Kidney tubule cell (primary cell): ENCODE data around the gene RAD51.
A peak's percentile ranks its signal among the peaks of the same experiment; 100 is the strongest.

ENCODE experiments used
- DNase-seq: peaks from one replicate; pipeline ENCODE4 v3.0.0-alpha.2; 2018; ENCODE audit warnings: low spot score

Gene RAD51

GRCh38 chr15:40722934-40723333 lies 28.0 kb downstream of the RAD51 start:
- DNase-seq = peak; percentile 21

DNA sequence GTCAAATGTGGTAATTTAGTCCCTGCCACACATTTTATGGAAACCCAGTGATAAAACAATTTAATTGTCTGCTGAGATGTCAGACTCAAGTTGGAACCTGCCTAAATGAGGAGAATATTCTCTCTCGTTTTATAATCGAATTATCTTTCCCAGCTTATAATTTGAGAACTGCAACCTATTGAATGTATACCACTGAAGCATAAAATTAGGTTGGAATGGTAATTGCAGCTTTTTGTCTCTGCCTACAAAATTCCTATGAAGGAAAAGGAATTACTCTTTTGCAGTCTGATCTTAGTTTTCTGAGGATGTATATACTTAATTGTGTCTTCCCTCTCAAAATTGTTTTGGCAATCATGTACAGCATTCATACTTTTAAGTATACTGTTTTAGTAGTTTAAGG lies 28.9 kb downstream of the RAD51 start:
- no peak for DNase-seq

- no peak for DNase-seq
Observed at GRCh38 chr15:40731034-40731433, 36.1 kb downstream of the RAD51 start.

DNA sequence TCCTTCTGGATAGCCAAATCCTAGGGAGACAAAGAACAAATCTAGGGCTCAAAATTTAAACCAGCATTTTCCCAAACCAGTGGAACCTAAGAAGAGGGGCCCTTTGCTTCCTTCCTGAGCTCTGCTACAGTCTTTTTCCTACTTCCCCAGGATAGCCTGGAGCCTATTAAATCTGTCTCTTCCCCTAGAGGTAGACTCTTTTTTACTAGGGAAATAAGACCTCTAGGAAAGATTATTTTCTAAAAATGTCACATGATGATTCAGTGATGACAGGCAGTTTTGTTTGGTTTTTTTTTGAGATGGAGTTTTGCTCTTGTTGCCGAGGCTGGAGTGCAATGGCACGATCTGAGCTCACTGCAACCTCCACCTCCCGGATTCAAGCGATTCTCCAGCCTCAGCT lies 41.6 kb downstream of the RAD51 start:
- DNase-seq = no peak

DNA sequence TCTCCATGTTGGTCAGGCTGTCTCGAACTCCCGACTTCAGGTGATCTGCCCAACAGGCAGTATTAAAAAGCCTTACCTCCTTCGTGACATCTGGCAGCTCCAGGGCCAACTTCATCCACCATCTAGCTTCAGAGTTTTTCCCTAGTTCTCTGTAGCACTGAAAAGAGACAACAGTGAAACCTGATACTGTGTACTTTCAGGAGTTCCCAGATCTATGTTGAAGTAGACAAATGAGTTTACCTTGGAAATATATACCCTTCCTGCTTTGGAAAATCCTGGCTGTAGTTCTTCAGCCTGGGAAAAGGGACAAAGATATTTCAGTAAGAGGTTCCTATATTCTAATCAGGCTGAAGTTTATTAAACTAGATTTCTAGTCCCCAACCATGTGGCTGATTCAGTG lies 42.1 kb downstream of the RAD51 start:
- DNase-seq = no peak

- no peak for DNase-seq
Observed at GRCh38 chr15:40739047-40739446, 44.1 kb downstream of the RAD51 start.

GRCh38 chr15:40739854-40740253 lies 44.9 kb downstream of the RAD51 start:
- DNase-seq = no peak

- DNase-seq = no peak
Observed at GRCh38 chr15:40743485-40743901, 48.5 kb downstream of the RAD51 start.

- peak; percentile 75 for DNase-seq
Observed at GRCh38 chr15:40743921-40744814, 49.2 kb downstream of the RAD51 start.

DNA sequence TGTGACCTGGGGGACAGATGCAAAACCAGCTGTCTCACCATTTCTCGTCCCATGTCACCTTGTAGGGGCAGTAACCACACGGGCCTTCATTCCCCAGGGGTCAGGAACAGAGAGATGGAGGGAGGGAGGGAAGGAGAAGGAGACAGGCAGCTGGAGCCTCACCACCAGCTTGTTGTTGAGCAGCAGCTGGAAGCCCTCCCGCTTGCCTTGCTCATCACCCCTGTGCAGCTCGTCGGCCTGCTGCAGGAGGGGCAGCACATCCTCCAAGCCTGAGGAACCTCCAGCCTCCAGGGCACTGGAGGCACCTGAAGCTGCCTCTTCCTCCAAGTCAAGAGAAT lies 49.8 kb downstream of the RAD51 start:
- DNase-seq = no peak

- DNase-seq = no peak
Observed at GRCh38 chr15:40746916-40747418, 52.0 kb downstream of the RAD51 start.

DNA sequence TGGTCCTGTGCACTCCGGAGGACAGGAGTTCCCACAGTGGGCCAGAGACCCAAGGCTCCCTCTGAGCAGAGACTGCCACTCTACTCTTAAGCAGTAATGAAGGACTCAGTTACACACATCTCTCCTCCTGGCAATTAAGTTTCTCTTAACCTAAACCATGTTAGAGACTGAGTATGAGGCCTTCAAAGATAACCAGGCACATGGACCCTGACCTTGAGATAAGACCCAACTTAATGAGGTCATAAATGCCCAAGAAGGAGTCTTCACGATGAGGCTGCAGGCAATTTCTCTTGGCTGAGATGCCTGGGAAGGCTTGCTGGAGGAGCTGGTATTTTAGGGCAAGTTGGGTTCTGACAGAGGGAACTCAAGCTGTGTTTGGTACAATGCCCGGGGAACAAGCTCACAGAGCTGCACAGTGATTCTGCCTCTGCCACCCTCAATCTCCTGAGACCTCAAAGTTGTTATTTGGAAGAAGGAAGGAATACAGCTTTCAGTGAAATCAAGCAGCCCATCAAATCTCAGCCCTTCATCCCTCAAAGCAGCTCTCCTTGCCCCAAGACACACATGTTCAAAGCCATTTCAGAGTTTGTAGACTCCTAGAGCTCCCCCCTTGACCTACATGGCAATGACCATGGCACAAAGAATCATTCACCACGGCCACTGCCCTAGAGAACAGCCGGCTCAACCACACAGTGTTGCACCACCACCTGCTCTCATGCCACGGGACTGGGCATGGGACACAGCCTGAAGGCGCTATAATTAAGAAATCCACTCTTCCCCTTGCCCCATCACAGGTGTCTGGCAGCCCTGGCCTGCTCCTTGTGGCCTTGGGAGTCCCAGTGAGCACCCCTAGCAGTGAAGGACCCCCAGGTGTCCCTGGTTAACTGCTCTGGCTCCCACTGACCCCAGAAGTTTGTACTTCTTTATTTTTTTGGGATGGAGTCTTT lies 53.0 kb downstream of the RAD51 start:
- DNase-seq = no peak

- no peak for DNase-seq
Observed at GRCh38 chr15:40749151-40749630, 54.2 kb downstream of the RAD51 start.

GRCh38 chr15:40750885-40751284 lies 55.9 kb downstream of the RAD51 start:
- DNase-seq = no peak

- no peak for DNase-seq
Observed at GRCh38 chr15:40751745-40752144, 56.8 kb downstream of the RAD51 start.

GRCh38 chr15:40754574-40754882 lies 59.6 kb downstream of the RAD51 start:
- DNase-seq = peak; percentile 30

- peak; percentile 94 for DNase-seq
Observed at GRCh38 chr15:40754883-40755811, 60.2 kb downstream of the RAD51 start, which contains the start of gene RMDN3. Gene RMDN3, minus strand, starts transcription at chr15:40755254. Its CDS starts 471 bp downstream, at chr15:40754783.

GRCh38 chr15:40755812-40756208 lies 60.8 kb downstream of the RAD51 start:
- no peak for DNase-seq

- no peak for DNase-seq
Observed at GRCh38 chr15:40756938-40757337, 62.0 kb downstream of the RAD51 start.

DNA sequence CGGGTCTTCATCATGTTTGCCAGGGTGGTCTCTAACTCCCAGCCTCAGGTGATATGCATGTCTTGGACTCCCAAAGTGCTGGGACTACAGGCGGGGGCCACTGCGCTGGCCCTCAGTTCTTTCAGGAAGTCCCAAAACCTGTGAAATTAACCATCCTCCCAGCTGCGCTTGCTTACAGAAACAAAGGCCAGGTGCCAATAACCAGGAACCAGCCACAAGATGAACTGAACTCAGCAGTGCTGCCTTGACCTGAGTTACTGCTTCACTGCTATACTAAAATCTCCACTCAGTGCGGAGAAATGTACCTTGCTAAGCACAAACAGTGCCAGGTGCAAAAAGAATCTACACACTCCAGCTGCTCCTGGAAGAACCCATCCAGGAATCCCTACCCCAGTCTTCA lies 65.0 kb downstream of the RAD51 start:
- no peak for DNase-seq
